LHCN-M2 (cell line): ENCODE measurements around the gene TNFRSF1A. TPM values are rescaled to one million over a fixed set of nuclear protein-coding genes. Genes with fewer than 3 reads are reported as not detected.

ENCODE experiments used
- total RNA-seq: library from RNA; depleted of rRNA; stranded (reverse); fragments of >200 nt; gene quantifications from 2 replicates; pipeline ENCODE4 v1.2.3, GENCODE V29; 2014; rRNA removed

Gene TNFRSF1A
- total RNA-seq, 1 experiment from 2014 or later, result 233 TPM

Other genes starting within 250 kb of the TNFRSF1A start
- under 0.01 and 0.06 TPM in 2 replicates for gene VWF, start 217.4 kb downstream of the TNFRSF1A start, total RNA-seq
- gene CD9, start 141.7 kb downstream of the TNFRSF1A start, total RNA-seq, result 38.3 and 42.4 TPM in 2 replicates
- not detected in 2 replicates for gene PLEKHG6, start 31.4 kb downstream of the TNFRSF1A start, total RNA-seq
- gene SCNN1A, start 33.5 kb upstream of the TNFRSF1A start, total RNA-seq, result 0.32 and 0.69 TPM in 2 replicates
- gene LTBR, start 42.1 kb upstream of the TNFRSF1A start, total RNA-seq, result 152 and 184 TPM in 2 replicates
- gene CD27, start 102.9 kb upstream of the TNFRSF1A start, total RNA-seq, result 0.17 and 0.19 TPM in 2 replicates
- gene TAPBPL, start 110.0 kb upstream of the TNFRSF1A start, total RNA-seq, result 8.5 and 9.4 TPM in 2 replicates
- 8.0 and 12.9 TPM in 2 replicates for gene VAMP1, start 128.6 kb upstream of the TNFRSF1A start, total RNA-seq
- gene MRPL51, start 151.2 kb upstream of the TNFRSF1A start, total RNA-seq, result 113 and 124 TPM in 2 replicates
- gene NCAPD2, start 152.0 kb upstream of the TNFRSF1A start, total RNA-seq, result 93.5 and 112 TPM in 2 replicates
- gene GAPDH, start 192.4 kb upstream of the TNFRSF1A start, total RNA-seq, result 10,802 and 11,796 TPM in 2 replicates
- 105 and 121 TPM in 2 replicates for gene IFFO1, start 214.0 kb upstream of the TNFRSF1A start, total RNA-seq
- gene NOP2, start 226.2 kb upstream of the TNFRSF1A start, total RNA-seq, result 88.9 and 101 TPM in 2 replicates